ENCODE measurements around the gene CCDC122.

CCDC122 gene

GRCh38 chr13:43786472-43786765 is 93.1 kb downstream of the CCDC122 start:
- Histone ChIP-seq H3K27me3 (ENCODE audit: low read depth, low read length) (no peaks in the 10 kb centered on the region), H3K4me3 (ENCODE audit: low read length) (peak overlapping the region; percentile 78), H3K4me2 (ENCODE audit: low read length) (peak overlapping the region; percentile 78), H3K9ac (ENCODE audit: low read length) (no peak overlapping the region), H3K4me1 (ENCODE audit: low read length) (peaks cover 13% of the 10 kb centered on the region; the same call in 1 of the 2 replicates), H3K36me3 (replicated peaks; ENCODE audit: low read depth, low read length) (no peaks in the 10 kb centered on the region), H3K79me2 (ENCODE audit: low read length) (no peaks in the 10 kb centered on the region), H4K20me1 (ENCODE audit: insufficient read depth, low read length) (no peaks in the 10 kb centered on the region), H2AFZ (ENCODE audit: low read depth, low read length) (0 out of 2 replicates have a peak overlapping the region, but pooled peaks have one; percentile 68), H3K9me3 (ENCODE audit: insufficient read depth, low read length) (no peaks in the 10 kb centered on the region), H3K27ac (ENCODE audit: low read length) (no peak overlapping the region)
- TF ChIP-seq, protein P1, sequence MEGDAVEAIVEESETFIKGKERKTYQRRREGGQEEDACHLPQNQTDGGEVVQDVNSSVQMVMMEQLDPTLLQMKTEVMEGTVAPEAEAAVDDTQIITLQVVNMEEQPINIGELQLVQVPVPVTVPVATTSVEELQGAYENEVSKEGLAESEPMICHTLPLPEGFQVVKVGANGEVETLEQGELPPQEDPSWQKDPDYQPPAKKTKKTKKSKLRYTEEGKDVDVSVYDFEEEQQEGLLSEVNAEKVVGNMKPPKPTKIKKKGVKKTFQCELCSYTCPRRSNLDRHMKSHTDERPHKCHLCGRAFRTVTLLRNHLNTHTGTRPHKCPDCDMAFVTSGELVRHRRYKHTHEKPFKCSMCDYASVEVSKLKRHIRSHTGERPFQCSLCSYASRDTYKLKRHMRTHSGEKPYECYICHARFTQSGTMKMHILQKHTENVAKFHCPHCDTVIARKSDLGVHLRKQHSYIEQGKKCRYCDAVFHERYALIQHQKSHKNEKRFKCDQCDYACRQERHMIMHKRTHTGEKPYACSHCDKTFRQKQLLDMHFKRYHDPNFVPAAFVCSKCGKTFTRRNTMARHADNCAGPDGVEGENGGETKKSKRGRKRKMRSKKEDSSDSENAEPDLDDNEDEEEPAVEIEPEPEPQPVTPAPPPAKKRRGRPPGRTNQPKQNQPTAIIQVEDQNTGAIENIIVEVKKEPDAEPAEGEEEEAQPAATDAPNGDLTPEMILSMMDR (IDR thresholded peaks at IDR 0.05; ENCODE audit: low read depth, low read length) = no peak
- no peak for TF ChIP-seq EZH2phosphoT487 (IDR thresholded peaks at IDR 0.05; ENCODE audit: low read depth)
